HepG2 (cell line): ENCODE measurements around the gene PSKH1. TPM values are rescaled to one million over a fixed set of nuclear protein-coding genes. Genes with fewer than 3 reads are reported as not detected.

Experiments used
- AHDC1 ChIP-seq: sonication (generic); formaldehyde crosslinking; IDR thresholded peaks from 2 replicates; pipeline ENCODE4 v1.5.1; 2020; ENCODE audit warnings: mild to moderate bottlenecking, missing genetic modification reagents, borderline replicate concordance
- BORCS8-MEF2B ChIP-seq: sonication (generic); formaldehyde crosslinking; IDR thresholded peaks from 2 replicates; pipeline ENCODE4 v1.8.0; 2022; ENCODE audit warnings: mild to moderate bottlenecking, missing genetic modification reagents
- FOSL1 ChIP-seq: sonication (generic); formaldehyde crosslinking; IDR thresholded peaks from 2 replicates; pipeline ENCODE4 v1.9.0; 2021; ENCODE audit warnings: missing genetic modification reagents, borderline replicate concordance
- PRDM10 ChIP-seq: sonication (generic); formaldehyde crosslinking; IDR thresholded peaks from 2 replicates; pipeline ENCODE4 v1.4.0; 2020; ENCODE audit warnings: low read depth, missing genetic modification reagents
- SALL2 ChIP-seq: sonication (generic); formaldehyde crosslinking; IDR thresholded peaks from 2 replicates; pipeline ENCODE4 v1.8.1; 2023; ENCODE audit warnings: mild to moderate bottlenecking, missing genetic modification reagents, inconsistent platforms
- TBX2 ChIP-seq: sonication (generic); formaldehyde crosslinking; IDR thresholded peaks from 2 replicates; pipeline ENCODE4 v1.5.0; 2020; ENCODE audit warnings: missing genetic modification reagents, mild to moderate bottlenecking, borderline replicate concordance
- ZFP36L1 ChIP-seq: sonication (generic); formaldehyde crosslinking; IDR thresholded peaks from 2 replicates; pipeline ENCODE4 v1.8.0; 2022; ENCODE audit warnings: mild to moderate bottlenecking, missing genetic modification reagents, moderate library complexity
- ZNF12 ChIP-seq: sonication (generic); formaldehyde crosslinking; IDR thresholded peaks from 2 replicates; pipeline ENCODE4 v1.5.0; 2020; ENCODE audit warnings: missing genetic modification reagents
- ZNF430 ChIP-seq: sonication (generic); formaldehyde crosslinking; IDR thresholded peaks from 2 replicates; pipeline ENCODE4 v1.9.0; 2021; ENCODE audit warnings: mild to moderate bottlenecking, missing genetic modification reagents
- ZNF607 ChIP-seq: sonication (generic); formaldehyde crosslinking; IDR thresholded peaks from 2 replicates; pipeline ENCODE4 v1.5.1; 2020; ENCODE audit warnings: missing genetic modification reagents, mild to moderate bottlenecking, borderline replicate concordance
- ZNF790 ChIP-seq: sonication (generic); formaldehyde crosslinking; IDR thresholded peaks from 2 replicates; pipeline ENCODE4 v1.8.0; 2022; ENCODE audit warnings: missing genetic modification reagents, mild to moderate bottlenecking, borderline replicate concordance
- ZNF841 ChIP-seq: sonication (generic); formaldehyde crosslinking; IDR thresholded peaks from 2 replicates; pipeline ENCODE4 v1.8.1; 2023; ENCODE audit warnings: missing genetic modification reagents, borderline replicate concordance
- polyA plus RNA-seq, 8 experiments: library from polyadenylated mRNA; depleted of rRNA in 3 of 8; stranded (reverse) in 7 of 8; unstranded in 1 of 8; fragments of >200 nt; fragmentation: Illumina TruSeq in 4 of 8; extraction: Trizol in 4 of 8; gene quantifications; 2 replicates each; pipeline versions ENCODE4 v1.2.1 to v1.2.3, GENCODE V29; 2011 to 2016; ENCODE audit warnings: low read depth in 4 of 8, missing spikeins in 1 of 8, mixed read lengths in 1 of 8; ENCODE audit not compliant: insufficient read depth in 1 of 8
- total RNA-seq, 5 experiments: library from RNA; depleted of rRNA; stranded (reverse); fragments of >200 nt; fragmentation: Illumina TruSeq; extraction: Trizol; gene quantifications; 2 replicates each; pipeline ENCODE4 v1.2.3, GENCODE V29; 2016; ENCODE audit warnings: low read depth in 1 of 5
- TF ChIP-seq, protein P1 (sequence below): sonication (generic); formaldehyde crosslinking; IDR thresholded peaks from 2 replicates; pipeline ENCODE4 v1.5.1; 2020; ENCODE audit warnings: mild to moderate bottlenecking, missing genetic modification reagents, moderate library complexity
- TF ChIP-seq, protein P2 (sequence below): sonication (generic); formaldehyde crosslinking; conservative IDR thresholded peaks from 2 replicates; pipeline ENCODE4 v1.8.0; 2022; ENCODE audit warnings: missing genetic modification reagents

PSKH1 gene
- total and polyA plus RNA-seq, 2 of the 13 experiments (the other 11 are each of a cell fraction or from before 2014, with no cell fraction given): 8.4 to 19.1 TPM

GRCh38 chr16:67943619-67944504 lies 50.8 kb downstream of the PSKH1 start, which contains the start of gene LCAT (continued):
- no peak for TF ChIP-seq AHDC1 (CRISPR knock-in tag)
- peak; percentile 65; the same call in 1 of the 2 replicates for TF ChIP-seq ZNF12
- 0 out of 2 replicates have a peak, but pooled peaks have one; percentile 53 for TF ChIP-seq BORCS8-MEF2B (CRISPR knock-in tag)
- TF ChIP-seq, protein P1, sequence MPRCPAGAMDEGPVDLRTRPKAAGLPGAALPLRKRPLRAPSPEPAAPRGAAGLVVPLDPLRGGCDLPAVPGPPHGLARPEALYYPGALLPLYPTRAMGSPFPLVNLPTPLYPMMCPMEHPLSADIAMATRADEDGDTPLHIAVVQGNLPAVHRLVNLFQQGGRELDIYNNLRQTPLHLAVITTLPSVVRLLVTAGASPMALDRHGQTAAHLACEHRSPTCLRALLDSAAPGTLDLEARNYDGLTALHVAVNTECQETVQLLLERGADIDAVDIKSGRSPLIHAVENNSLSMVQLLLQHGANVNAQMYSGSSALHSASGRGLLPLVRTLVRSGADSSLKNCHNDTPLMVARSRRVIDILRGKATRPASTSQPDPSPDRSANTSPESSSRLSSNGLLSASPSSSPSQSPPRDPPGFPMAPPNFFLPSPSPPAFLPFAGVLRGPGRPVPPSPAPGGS: peak; percentile 67; the same call in 1 of the 2 replicates
- peak; percentile 76 for TF ChIP-seq PRDM10 (CRISPR knock-in tag)
- no peak for TF ChIP-seq FOSL1 (CRISPR knock-in tag)
- TF ChIP-seq TBX2 (CRISPR knock-in tag): peak; percentile 24; the same call in 1 of the 2 replicates
- peak; percentile 68; the same call in 1 of the 2 replicates for TF ChIP-seq ZNF790 (CRISPR knock-in tag)
- no peak for TF ChIP-seq SALL2
- TF ChIP-seq ZFP36L1 (CRISPR knock-in tag): no peak
- TF ChIP-seq ZNF430 (CRISPR knock-in tag): peak; percentile 71; the same call in 1 of the 2 replicates
- TF ChIP-seq, protein P2, sequence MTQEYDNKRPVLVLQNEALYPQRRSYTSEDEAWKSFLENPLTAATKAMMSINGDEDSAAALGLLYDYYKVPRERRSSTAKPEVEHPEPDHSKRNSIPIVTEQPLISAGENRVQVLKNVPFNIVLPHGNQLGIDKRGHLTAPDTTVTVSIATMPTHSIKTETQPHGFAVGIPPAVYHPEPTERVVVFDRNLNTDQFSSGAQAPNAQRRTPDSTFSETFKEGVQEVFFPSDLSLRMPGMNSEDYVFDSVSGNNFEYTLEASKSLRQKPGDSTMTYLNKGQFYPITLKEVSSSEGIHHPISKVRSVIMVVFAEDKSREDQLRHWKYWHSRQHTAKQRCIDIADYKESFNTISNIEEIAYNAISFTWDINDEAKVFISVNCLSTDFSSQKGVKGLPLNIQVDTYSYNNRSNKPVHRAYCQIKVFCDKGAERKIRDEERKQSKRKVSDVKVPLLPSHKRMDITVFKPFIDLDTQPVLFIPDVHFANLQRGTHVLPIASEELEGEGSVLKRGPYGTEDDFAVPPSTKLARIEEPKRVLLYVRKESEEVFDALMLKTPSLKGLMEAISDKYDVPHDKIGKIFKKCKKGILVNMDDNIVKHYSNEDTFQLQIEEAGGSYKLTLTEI (CRISPR knock-in tag): no peak
- peak; percentile 95 for TF ChIP-seq ZNF607 (CRISPR knock-in tag)
- TF ChIP-seq ZNF841 (CRISPR knock-in tag): no peak
